Ishikawa (cell line): ENCODE measurements around the gene AP3S1.

ENCODE experiments used
- YY1 ChIP-seq: IDR thresholded peaks from 2 replicates; pipeline ENCODE4 v1.6.1; 2012; ENCODE audit warnings: low read depth
- ZBTB7A ChIP-seq: IDR thresholded peaks from 2 replicates; pipeline ENCODE4 v1.6.1; 2012; ENCODE audit warnings: low read depth

GRCh38 chr5:115816226-115817081 lies 25.3 kb upstream of the AP3S1 start, which contains the start of gene CDO1:
- TF ChIP-seq YY1 (no peak), ZBTB7A (no peak)
